ENCODE data around the gene ESR2.

ESR2 gene

GRCh38 chr14:64064447-64064846 lies 229.7 kb downstream of the ESR2 start:
- no peak for DNase-seq (ENCODE audit: insufficient read length, low spot score)
- no peak for TF ChIP-seq POLR2A (IDR thresholded peaks at IDR 0.05; ENCODE audit: low read depth, low read length)
- no peak for TF ChIP-seq POLR2AphosphoS5 (IDR thresholded peaks at IDR 0.05; ENCODE audit: low read depth, low read length)
- TF ChIP-seq TAF1 (IDR thresholded peaks at IDR 0.05; ENCODE audit: low read depth, low read length), result no peak
- no peak for TF ChIP-seq POU2F2 (IDR thresholded peaks at IDR 0.05; ENCODE audit: low read depth, low read length)
- no peak for TF ChIP-seq PAX5 (IDR thresholded peaks at IDR 0.05; ENCODE audit: insufficient read depth, low read length, severe bottlenecking)
- TF ChIP-seq SPI1 (IDR thresholded peaks at IDR 0.05; ENCODE audit: low read depth, low read length), result no peak
- no peak for FAIRE-seq

- no peak for DNase-seq (ENCODE audit: insufficient read length, low spot score)
- TF ChIP-seq POLR2AphosphoS5 (IDR thresholded peaks at IDR 0.05; ENCODE audit: low read depth, low read length) (no peak), POU2F2 (IDR thresholded peaks at IDR 0.05; ENCODE audit: low read depth, low read length) (no peak), SPI1 (IDR thresholded peaks at IDR 0.05; ENCODE audit: low read depth, low read length) (no peak), POLR2A (IDR thresholded peaks at IDR 0.05; ENCODE audit: low read depth, low read length) (no peak), PAX5 (IDR thresholded peaks at IDR 0.05; ENCODE audit: insufficient read depth, low read length, severe bottlenecking) (no peak), TAF1 (IDR thresholded peaks at IDR 0.05; ENCODE audit: low read depth, low read length) (no peak)
- FAIRE-seq, result no peak
Measured at GRCh38 chr14:64062381-64063115, 231.6 kb downstream of the ESR2 start.

- DNase-seq (ENCODE audit: insufficient read length, low spot score) (no peak), FAIRE-seq (no peak)
- no peak for TF ChIP-seq SPI1 (IDR thresholded peaks at IDR 0.05; ENCODE audit: low read depth, low read length)
Measured at GRCh38 chr14:64061706-64062105, 232.5 kb downstream of the ESR2 start.

GRCh38 chr14:64061115-64061514 lies 233.1 kb downstream of the ESR2 start:
- FAIRE-seq (no peak), DNase-seq (ENCODE audit: insufficient read length, low spot score) (no peak)
- no peak for TF ChIP-seq PAX5 (IDR thresholded peaks at IDR 0.05; ENCODE audit: insufficient read depth, low read length, severe bottlenecking)
- no peak for TF ChIP-seq POU2F2 (IDR thresholded peaks at IDR 0.05; ENCODE audit: low read depth, low read length)
- TF ChIP-seq POLR2A (IDR thresholded peaks at IDR 0.05; ENCODE audit: low read depth, low read length), result no peak
- no peak for TF ChIP-seq SPI1 (IDR thresholded peaks at IDR 0.05; ENCODE audit: low read depth, low read length)
- no peak for TF ChIP-seq TAF1 (IDR thresholded peaks at IDR 0.05; ENCODE audit: low read depth, low read length)
- TF ChIP-seq POLR2AphosphoS5 (IDR thresholded peaks at IDR 0.05; ENCODE audit: low read depth, low read length), result no peak

- FAIRE-seq (no peak), DNase-seq (ENCODE audit: insufficient read length, low spot score) (no peak)
- TF ChIP-seq PAX5 (IDR thresholded peaks at IDR 0.05; ENCODE audit: insufficient read depth, low read length, severe bottlenecking) (no peak), POU2F2 (IDR thresholded peaks at IDR 0.05; ENCODE audit: low read depth, low read length) (no peak), POLR2A (IDR thresholded peaks at IDR 0.05; ENCODE audit: low read depth, low read length) (no peak), SPI1 (IDR thresholded peaks at IDR 0.05; ENCODE audit: low read depth, low read length) (no peak), TAF1 (IDR thresholded peaks at IDR 0.05; ENCODE audit: low read depth, low read length) (no peak), POLR2AphosphoS5 (IDR thresholded peaks at IDR 0.05; ENCODE audit: low read depth, low read length) (no peak)
Measured at GRCh38 chr14:64060648-64061096, 233.5 kb downstream of the ESR2 start.

- DNase-seq (ENCODE audit: insufficient read length, low spot score), result no peak
- TF ChIP-seq PAX5 (IDR thresholded peaks at IDR 0.05; ENCODE audit: insufficient read depth, low read length, severe bottlenecking) (no peak), POU2F2 (IDR thresholded peaks at IDR 0.05; ENCODE audit: low read depth, low read length) (no peak), SPI1 (IDR thresholded peaks at IDR 0.05; ENCODE audit: low read depth, low read length) (no peak), POLR2A (IDR thresholded peaks at IDR 0.05; ENCODE audit: low read depth, low read length) (no peak)
- no peak for FAIRE-seq
Measured at GRCh38 chr14:64060199-64060545, 234.0 kb downstream of the ESR2 start.

- TF ChIP-seq TAF1 (IDR thresholded peaks at IDR 0.05; ENCODE audit: low read depth, low read length) (no peak), POU2F2 (IDR thresholded peaks at IDR 0.05; ENCODE audit: low read depth, low read length) (no peak), SPI1 (IDR thresholded peaks at IDR 0.05; ENCODE audit: low read depth, low read length) (no peak), PAX5 (IDR thresholded peaks at IDR 0.05; ENCODE audit: insufficient read depth, low read length, severe bottlenecking) (no peak)
- no peak for FAIRE-seq
- DNase-seq (ENCODE audit: insufficient read length, low spot score), result no peak
Measured at GRCh38 chr14:64059454-64060198, 234.5 kb downstream of the ESR2 start.

- TF ChIP-seq SPI1 (IDR thresholded peaks at IDR 0.05; ENCODE audit: low read depth, low read length) (no peak), POLR2AphosphoS5 (IDR thresholded peaks at IDR 0.05; ENCODE audit: low read depth, low read length) (no peak), POU2F2 (IDR thresholded peaks at IDR 0.05; ENCODE audit: low read depth, low read length) (no peak), POLR2A (IDR thresholded peaks at IDR 0.05; ENCODE audit: low read depth, low read length) (no peak), PAX5 (IDR thresholded peaks at IDR 0.05; ENCODE audit: insufficient read depth, low read length, severe bottlenecking) (no peak), TAF1 (IDR thresholded peaks at IDR 0.05; ENCODE audit: low read depth, low read length) (no peak)
- DNase-seq (ENCODE audit: insufficient read length, low spot score) (no peak), FAIRE-seq (no peak)
Measured at GRCh38 chr14:64053694-64054669, 240.2 kb downstream of the ESR2 start.

Data from GM12891 (cell line).